ENCODE data around the gene UBTD1. TPM values are rescaled to one million over a fixed set of nuclear protein-coding genes. Genes with fewer than 3 reads are reported as not detected.

Gene UBTD1
- polyA plus RNA-seq, 1 donor: 13.8 TPM

DNA sequence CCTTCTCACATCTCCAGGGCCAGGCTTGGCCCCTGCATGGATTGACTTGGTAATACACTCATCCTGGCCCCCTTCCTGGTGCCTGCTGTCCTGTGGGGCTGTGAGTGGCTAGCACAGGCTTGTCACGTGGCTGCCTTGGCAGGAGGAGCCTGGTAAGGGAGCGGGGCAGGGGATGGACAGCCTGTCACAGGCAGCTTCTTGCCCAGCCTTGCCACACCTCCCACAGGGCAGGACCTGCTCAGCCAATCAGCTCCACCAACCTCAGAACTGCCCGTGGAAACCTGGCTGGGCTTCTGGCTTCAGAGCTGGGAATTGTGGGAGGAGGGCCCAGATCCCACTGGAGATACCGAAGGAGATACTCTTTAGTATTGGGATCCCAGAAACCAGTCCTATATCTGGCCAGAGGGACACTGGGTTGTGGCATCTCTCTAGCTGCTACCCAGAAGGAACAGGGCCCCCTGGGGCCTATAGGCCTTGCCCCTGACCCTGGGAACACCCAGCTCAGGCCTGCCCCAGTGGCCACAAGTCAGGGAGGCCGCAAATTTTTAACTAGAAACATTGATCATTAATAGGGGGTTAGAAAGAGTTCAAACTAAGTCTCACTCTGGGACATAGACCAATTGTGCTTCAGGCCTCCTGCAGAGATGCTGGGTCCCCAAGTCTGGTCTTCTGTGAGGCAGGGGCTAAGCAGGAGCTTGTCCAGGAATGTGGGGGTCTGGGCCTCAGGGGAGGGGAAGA is 85.5 kb downstream of the UBTD1 start, which contains the start of gene HOGA1:
HOGA1 (plus strand) TSS at position 330 of the 738 bp plus-strand sequence; CDS start at position 645, 315 bp downstream.
- no peak for DNase-seq (ENCODE audit: low read depth)

DNA sequence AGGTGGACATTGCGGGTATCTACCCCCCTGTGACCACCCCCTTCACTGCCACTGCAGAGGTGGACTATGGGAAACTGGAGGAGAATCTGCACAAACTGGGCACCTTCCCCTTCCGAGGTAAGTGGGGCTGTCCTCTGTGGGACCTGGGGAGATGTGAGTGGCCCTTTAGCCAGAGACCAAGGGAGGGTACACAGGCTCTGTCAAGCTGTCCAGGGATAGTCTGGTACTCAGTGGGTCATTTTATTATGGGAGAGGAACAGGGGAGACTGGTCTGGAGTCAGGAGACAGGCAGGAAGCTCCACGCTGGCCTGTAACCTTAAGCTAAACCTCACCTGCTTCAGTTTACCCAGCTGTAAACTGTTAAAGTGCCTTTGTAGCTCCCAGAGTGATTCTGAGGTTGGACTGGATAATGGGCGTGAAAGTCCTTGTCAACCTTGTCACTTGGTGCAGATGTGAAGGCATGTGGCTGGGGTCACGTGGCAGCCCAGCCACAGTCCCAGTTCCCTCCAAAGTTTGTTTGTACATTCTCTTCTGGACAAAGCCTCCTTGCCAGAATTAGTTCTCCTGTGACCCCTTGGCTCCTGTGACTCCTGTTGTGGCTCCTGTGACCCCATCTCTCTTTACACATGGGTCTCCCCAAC is 86.2 kb downstream of the UBTD1 start:
- DNase-seq (ENCODE audit: low read depth): no peak

DNA sequence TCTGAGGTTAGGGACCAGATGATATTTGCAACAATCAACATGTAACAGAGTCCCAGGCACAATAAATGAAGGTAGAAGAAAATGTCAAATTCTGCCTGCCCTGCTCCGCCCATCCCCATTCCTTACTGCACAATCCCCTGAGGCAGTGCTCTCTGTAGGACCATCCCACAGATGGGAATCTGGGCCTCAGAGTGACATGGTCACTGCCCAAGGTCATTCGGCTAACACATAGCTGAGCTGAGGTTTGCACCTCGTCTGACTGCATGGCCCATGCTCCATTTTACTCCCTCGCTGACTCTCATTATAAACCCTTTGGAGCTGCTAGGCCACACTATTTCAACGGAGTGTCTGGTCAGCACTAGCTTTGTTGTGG is 86.7 kb downstream of the UBTD1 start:
- no peak for DNase-seq (ENCODE audit: low read depth)

DNA sequence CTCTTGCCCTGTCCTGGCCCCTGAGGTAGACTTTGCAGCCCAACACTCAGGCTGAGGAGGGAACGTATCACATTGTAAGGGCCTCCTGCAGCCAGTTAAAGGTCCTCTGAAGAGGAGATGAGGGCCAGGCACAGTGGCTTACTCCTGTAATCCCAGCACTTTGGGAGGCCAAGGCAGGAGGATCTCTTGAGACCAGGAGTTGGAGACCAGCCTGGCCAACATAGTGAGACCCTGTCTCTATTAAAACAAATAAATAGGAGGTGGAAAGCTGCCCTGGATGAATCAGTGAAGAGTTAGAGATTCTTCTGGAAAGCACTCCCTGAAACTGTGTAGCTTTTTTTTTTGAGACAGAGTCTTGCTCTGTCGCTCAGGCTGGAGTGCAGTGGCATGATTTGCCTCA is 88.5 kb downstream of the UBTD1 start:
- DNase-seq (ENCODE audit: low read depth): no peak

DNA sequence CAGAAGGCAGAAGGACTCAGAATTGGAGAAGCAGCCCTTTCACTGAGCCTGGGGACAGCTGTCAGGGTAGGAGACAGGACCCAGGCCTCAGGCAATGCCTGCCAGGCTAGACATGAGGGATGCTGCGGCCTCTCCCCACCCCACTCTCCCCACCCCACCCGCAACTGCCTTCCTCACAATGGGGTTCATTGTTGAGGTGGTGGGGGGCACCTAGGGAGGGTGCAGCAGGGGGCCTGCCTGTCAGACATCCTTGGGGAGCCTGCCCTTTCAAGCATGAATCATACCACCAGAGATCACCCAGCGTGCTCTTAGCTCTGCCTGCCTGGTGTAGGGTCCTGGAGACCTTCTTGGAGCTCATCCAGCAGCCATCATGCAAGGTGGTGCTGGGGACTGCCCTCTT is 90.8 kb downstream of the UBTD1 start, which contains the start of gene C10orf62:
C10orf62 (plus strand) TSS at position 243 of the 400 bp plus-strand sequence. CDS start 177 bp downstream, outside the sequence.
- no peak for DNase-seq (ENCODE audit: low read depth)

DNA sequence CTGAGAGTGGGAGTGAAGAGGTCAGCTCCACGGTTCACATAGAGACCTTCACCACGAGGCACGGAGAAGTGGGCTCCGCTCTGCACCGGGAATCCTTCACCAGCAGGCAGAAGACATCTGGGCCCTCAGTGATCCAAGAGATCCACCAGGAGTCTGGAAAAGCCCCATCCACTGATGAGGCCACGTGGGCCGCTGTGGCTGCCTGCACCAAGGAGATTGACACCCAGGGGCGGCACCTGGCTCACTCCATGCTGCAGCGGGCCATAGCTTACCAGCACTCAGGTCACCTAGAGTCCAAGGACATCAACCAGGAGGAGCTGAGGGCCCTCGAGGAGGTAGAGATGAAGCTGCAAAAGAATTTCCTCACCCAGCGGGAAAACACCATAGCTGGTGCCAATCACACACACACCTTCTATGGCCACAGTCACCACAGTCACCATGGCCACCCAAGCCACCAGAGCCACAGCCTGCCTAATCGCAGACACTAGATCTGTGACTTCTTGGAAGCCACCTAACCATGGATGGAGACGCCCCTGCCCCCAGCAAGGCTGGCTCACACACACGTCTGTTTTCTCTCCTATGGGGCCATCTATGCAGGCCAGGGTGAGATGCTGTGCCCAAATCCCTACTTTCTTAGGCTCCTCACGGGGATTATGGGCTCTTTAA is 91.5 kb downstream of the UBTD1 start:
- DNase-seq (ENCODE audit: low read depth): no peak

DNA sequence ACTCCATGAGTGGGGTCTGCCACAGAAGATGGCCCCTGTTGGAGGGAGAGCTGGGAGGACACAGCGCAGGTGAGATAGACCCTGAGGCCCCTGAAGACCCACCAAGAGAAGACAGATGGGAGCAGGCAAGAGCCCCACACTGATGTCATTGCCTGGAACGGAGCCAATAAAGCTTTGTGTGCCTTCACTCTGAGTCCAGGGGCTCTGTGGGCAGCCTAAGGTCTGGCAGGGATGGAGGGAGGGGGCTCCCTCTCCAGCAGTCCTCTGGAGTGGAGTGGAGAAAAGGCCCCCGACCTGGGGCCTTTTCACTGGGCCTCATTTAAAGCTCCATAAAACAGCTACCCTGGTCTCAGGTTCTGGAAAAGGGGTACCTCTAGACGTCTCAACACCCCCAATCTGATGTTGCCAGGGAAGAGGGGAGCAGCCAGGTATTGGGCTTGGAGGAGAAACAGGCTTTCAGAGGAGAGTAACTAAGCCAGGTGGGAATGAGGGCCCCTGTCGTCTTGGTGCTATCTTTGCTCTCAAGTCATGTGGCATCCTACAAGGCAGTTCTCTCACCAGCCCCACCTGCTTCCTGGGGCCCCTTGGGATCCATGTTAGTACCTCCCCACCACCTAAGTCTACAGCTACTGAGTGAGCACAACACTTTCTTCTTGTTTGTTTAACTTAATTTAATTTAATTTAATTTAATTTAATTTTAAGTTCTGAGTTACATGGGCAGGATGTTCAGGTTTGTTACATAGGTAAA is 92.2 kb downstream of the UBTD1 start:
- no peak for DNase-seq (ENCODE audit: low read depth)

DNA sequence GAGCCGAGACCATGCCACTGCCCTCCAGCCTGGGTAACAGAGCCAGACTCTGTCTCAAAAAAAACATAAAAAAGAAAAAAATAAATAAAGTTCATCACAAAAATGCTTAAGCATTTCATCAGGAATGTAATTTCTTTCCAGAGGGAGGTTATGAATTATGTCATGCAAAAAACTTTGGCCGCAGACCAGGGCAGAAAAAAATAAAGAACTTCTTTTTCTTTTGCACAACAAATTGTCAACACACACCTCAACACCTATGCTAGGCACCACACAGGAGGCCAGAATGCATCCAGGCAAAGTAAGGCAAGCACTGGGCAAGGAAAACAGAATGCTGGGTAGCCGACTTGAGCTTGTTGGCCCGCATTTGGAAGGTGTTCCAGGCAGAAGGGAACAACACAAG is 94.7 kb downstream of the UBTD1 start:
- DNase-seq (ENCODE audit: low read depth): no peak

DNA sequence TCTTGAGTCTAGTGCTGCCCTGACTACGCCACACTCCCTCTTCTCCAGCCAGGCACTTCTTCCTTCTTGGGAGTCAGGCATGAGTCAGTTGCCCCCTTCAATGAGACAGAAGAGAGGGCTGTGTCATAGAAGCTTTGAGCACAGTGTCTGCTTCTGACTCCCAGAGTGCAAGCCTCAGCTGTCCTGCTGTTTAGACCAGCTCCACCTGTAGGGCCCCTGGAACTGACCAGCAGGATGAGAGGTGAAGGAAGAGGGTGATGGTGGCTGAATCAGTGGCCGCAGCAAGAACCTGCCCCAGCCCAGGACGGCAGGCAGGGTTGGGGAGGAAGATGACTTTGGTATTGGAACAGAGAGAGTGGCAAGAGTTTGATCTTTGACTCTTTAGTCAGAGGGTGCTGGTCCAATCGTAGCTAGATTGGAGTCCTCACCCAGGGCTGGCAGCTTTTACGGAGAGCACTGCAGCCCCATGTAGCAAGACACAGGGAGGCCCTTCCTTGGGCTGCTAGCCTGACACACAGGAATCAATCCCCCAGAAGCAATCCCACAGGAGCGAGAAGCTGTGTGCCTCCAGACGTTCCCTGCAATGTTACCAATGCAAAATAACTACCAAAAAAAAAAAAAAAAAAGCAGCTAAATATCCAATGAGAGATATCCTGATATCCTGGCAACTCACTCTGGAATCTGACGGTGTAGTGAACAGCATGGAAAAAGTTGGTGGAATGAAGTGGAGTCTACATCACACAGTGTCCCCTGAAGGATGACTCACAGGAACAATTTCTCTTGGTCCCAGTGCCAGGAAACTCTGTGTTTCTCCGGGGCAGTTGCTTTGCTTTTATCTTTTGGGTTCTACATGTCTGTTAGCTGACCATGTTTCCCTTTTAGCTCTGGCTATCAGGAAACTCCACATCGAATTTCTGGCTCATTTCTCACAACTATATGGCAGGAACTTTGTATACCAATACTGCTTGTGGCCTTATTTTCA is 97.7 kb downstream of the UBTD1 start:
- peak; percentile 56 for DNase-seq (ENCODE audit: low read depth)

DNA sequence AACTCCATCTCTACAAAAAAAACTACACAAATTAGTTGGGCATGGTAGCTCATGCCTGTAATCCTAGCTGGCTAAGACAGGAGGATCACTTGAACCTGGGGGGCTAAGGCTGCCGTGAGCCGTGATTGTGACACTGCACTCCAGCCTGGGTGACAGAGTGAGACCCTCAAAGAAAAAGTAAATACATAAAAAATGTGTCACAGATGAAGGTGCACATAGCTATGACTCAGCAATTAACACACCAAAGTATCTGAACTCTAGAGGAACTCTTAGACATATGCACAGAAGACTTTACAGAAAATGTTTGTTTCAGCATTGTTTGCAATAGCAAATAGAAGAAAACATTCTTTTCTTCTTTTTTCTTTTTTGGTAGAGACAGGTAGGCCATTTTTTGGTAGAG is 99.1 kb downstream of the UBTD1 start:
- no peak for DNase-seq (ENCODE audit: low read depth)

DNA sequence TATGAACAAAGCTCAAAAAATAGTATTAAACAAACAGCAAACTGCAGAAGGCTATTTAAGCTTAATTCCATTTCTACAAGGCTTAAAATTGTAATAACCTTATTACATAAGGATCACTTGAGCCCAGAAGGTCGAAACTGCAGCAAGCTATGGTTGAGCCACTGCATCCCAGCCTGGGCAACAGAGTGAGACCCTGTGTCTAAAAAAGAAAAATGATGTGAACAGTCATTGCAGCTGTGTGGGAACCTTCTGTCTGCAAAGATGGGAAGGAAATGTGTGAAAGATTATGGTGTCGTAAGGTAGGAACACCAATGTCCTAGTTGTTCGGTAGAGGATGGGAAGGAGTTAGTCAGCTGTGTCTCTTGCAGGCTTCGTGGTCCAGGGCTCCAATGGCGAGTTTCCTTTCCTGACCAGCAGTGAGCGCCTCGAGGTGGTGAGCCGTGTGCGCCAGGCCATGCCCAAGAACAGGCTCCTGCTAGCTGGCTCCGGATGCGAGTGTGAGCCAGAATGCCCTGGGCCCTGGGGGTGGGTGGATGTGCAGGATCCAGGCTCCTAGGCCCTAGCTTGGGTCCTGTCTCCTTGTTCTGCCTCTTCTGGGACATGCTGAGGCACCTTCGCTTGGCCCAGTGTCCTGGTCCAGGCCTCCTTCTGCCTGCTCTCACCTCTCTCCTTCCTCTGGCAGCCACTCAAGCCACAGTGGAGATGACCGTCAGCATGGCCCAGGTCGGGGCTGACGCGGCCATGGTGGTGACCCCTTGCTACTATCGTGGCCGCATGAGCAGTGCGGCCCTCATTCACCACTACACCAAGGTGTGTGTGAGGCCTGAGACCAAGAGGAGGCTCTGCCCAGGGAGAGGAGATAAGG is 99.9 kb downstream of the UBTD1 start:
- DNase-seq (ENCODE audit: low read depth): no peak

DNA sequence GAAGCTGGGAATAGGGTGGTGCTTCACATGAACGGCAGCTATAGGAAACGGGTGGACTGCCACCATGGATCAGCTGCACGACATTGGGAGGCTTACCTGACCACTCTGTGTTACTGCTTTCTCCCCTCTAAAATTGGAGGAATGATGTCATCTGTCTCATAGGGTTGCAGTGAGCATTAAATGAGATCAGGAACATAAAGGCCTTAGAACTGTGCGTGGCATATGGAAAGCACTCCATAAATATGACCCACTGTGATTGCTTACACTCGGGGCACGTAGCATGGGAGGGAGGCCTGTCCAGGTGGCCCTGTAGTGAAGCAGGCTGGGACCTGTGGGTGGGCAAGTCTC is 100.5 kb downstream of the UBTD1 start:
- no peak for DNase-seq (ENCODE audit: low read depth)

DNA sequence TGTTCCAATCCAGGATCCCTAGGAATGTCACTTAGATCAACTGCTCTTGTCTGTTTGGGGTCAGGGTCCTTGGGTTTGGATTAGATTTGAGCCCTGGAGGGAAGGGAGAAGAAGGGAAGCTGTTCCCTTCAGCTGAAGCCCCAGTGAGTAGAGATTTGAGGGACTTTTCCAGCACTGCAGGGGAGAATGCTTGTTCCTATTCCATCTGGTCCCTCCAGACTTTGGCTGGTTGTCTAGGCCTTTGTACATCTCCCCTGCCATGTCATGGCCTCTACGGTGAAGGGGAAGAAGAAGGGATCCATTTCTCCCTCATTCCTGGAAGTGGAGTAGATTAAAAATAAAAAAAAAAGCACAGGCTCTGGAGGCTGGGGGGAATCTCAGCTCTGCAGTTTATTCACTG is 101.9 kb downstream of the UBTD1 start:
- no peak for DNase-seq (ENCODE audit: low read depth)

DNA sequence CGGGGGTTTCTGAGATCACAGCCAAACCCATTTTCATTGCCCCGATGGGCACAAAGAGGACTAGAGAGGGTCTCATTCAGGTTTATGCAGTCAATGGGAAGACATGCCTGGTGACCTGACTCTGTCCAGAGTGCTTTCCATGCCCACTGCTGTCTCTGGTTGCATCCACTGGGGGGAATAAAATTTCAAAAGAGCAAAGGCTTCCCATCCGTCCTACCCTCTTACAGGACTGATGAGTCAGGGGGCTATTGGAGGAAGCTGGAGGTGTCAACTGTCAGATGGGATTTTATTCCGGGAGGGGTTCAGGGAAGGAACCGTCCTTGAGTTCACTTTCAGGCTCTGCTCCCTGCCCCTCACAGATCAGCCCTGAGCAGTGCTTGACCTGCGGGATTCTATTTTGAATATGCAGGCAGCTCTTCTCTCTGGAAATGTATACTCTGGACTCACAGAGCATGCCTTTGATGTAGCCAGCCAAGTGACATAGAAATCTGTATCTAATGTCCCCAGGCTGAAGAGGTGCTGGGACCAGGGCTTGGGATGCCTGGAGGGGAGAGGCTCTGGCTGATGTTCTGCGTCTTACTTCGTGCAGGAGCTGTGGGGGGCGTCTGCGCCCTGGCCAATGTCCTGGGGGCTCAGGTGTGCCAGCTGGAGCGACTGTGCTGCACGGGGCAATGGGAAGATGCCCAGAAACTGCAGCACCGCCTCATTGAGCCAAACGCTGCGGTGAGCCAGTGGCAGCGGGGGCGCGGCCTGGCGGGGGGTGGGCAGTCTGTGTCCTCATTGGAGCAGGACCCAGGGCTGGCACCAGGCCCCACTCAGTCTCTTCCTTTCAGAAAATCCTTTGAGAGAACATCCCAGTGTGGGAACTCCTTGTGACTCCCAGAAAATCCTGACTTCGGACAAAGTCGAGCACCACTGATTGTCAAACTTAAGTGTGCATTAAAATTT is 102.8 kb downstream of the UBTD1 start:
- no peak for DNase-seq (ENCODE audit: low read depth)

DNA sequence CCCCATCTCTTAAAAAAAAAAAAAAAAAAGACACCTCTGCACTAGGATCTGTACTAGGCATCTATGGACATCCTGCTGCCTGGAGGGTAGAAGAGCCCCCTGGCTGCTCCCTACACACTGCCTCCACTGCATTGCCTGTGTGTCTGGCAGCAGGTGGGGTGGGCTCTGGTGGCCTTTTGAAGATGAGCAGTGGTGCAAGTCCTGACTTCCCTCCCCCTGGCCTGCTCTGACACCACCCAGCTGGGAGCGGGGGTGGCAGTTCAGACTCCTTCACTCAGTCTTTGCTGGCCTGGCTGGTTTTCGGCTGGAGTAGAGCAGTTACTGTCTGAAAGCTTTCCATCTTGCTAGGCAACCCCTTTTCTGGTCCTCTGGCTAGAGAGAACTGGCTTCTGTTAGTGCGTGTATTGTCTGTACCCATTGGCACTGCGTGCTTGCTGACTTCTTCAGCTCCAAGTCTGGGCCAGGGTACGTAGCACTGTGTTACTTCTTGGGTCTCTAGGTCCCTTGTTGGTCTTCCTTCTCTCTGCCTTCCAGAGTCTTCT is 108.4 kb downstream of the UBTD1 start:
- no peak for DNase-seq (ENCODE audit: low read depth)

DNA sequence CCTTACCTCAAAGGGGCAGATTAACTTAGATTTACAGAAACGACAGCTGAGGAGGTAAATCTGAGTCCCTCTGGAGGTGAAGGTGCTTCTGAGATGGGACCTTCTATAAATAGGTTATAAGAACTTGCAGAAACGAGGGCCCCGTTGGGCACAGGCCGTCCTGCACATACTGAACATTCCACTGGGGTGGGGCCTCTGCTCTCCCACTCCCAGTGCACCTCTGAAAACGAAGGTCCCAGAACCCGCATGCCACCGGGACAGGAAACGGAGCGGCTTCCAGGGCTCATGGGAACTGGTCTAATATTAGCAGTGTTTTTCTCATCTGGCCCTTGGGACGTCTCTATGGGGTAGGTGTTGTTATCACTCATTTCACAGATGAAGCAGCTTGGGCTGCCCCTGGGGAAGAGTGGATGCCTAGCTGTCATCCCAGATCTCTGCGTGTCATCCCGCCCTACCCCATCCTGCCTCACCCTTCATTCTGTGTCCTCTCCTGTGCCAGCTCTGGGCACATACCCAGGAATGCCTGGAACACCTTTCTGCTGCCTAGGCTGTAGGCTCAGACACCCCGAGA is 110.4 kb downstream of the UBTD1 start:
- DNase-seq (ENCODE audit: low read depth): no peak

DNA sequence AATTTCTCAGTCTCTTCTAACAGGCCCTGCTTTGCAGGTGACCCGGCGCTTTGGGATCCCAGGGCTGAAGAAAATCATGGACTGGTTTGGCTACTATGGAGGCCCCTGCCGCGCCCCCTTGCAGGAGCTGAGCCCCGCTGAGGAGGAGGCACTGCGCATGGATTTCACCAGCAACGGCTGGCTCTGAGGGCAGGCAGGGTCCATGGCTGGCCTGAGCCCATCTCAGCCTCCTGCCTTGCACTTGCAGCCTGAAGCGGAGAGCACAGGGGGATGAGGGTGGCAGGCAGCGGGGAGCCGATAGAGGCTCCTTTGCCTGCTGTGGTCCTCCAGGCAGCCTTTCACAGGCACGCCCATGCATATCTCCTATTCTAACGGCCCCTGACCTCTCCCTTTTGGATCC is 112.7 kb downstream of the UBTD1 start:
- no peak for DNase-seq (ENCODE audit: low read depth)

DNA sequence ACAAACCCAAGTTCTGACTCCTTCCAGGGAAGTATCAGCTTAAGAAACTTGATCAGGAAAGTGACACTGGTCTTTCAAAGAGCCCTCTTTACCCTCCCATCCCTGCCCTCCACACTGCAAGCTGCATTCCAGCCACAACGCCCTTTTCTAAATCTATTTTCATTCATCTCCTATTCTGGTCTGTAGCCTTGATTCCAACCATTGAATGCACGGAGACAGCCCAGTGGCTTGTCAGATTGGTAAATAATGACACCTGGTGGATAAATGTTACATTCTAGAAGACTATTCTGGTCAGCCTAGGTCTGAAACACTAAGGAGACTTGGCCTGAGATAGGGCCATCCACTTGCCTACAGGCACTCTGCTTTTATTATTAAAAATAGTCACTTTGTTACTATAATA is 113.7 kb downstream of the UBTD1 start:
- DNase-seq (ENCODE audit: low read depth): peak; percentile 29
